ENCODE data around the gene PHACTR2. TPM values are rescaled to one million over a fixed set of nuclear protein-coding genes. Genes with fewer than 3 reads are reported as not detected.

Gene PHACTR2
- total RNA-seq, 1 donor from 2014 or later = 44.7 TPM

GRCh38 chr6:143700684-143701348, 23.1 kb downstream of the PHACTR2 start:
- peaks cover 2% of the 10 kb centered on the region for H3K9me3 Mint-ChIP-seq (ENCODE audit: unreplicated experiment)
- peaks cover 6% of the 10 kb centered on the region for H3K4me1 ChIP-seq (ENCODE audit: insufficient read depth, low read length)
- H3K9me3 ChIP-seq (ENCODE audit: insufficient read depth, low read depth, low read length) = no peaks in the 10 kb centered on the region
- H3K36me3 ChIP-seq (ENCODE audit: insufficient read depth, low read length) = no peaks in the 10 kb centered on the region
- H3K79me2 ChIP-seq (ENCODE audit: insufficient read depth, low read length) = peaks cover 57% of the 10 kb centered on the region
- peak; percentile 58 for DNase-seq (ENCODE audit: low read depth)
- peak overlapping the region; percentile 2 for H3K27ac ChIP-seq (ENCODE audit: low read depth, low read length)
- H3K27me3 Mint-ChIP-seq (ENCODE audit: low read depth, unreplicated experiment) = no peaks in the 10 kb centered on the region
- H4K20me1 ChIP-seq (ENCODE audit: insufficient read depth, low read length) = peaks cover 7% of the 10 kb centered on the region
- no peak overlapping the region for H3K4me3 ChIP-seq (ENCODE audit: insufficient read depth, low read depth, low read length)
- H3K4me3 Mint-ChIP-seq (ENCODE audit: unreplicated experiment) = no peak overlapping the region
- peaks cover 9% of the 10 kb centered on the region for H3K36me3 Mint-ChIP-seq (ENCODE audit: low read depth, unreplicated experiment)
- peak overlapping the region; percentile 29 for H3K4me2 ChIP-seq (ENCODE audit: low read length)
- no peak overlapping the region for H2AFZ ChIP-seq (ENCODE audit: low read depth, low read length)
- FAIRE-seq = peak; percentile 17
- H3K4me1 Mint-ChIP-seq (ENCODE audit: low read depth, unreplicated experiment) = peaks cover 1% of the 10 kb centered on the region
- TF ChIP-seq CTCF (IDR thresholded peaks at IDR 0.05; ENCODE audit: insufficient read depth, low read depth, low read length) = no peak
- TF ChIP-seq EZH2 (IDR thresholded peaks at IDR 0.05; ENCODE audit: insufficient read depth, low read length) = no peak
- H3K27ac Mint-ChIP-seq (ENCODE audit: unreplicated experiment) = no peak overlapping the region
- no peaks in the 10 kb centered on the region for H3K27me3 ChIP-seq (ENCODE audit: insufficient read depth, low read length)
- H3K9ac ChIP-seq (ENCODE audit: low read length) = no peak overlapping the region

- H3K79me2 ChIP-seq (ENCODE audit: insufficient read depth, low read length) = peaks cover 63% of the 10 kb centered on the region
- no peak overlapping the region for H3K9ac ChIP-seq (ENCODE audit: low read length)
- no peak overlapping the region for H3K27ac ChIP-seq (ENCODE audit: low read depth, low read length)
- no peaks in the 10 kb centered on the region for H3K36me3 ChIP-seq (ENCODE audit: insufficient read depth, low read length)
- Mint-ChIP-seq H3K27ac (ENCODE audit: unreplicated experiment) (no peak overlapping the region), H3K36me3 (ENCODE audit: low read depth, unreplicated experiment) (peaks cover 15% of the 10 kb centered on the region), H3K9me3 (ENCODE audit: unreplicated experiment) (peaks cover 2% of the 10 kb centered on the region), H3K4me1 (ENCODE audit: low read depth, unreplicated experiment) (peaks cover 1% of the 10 kb centered on the region), H3K4me3 (ENCODE audit: unreplicated experiment) (no peak overlapping the region), H3K27me3 (ENCODE audit: low read depth, unreplicated experiment) (no peaks in the 10 kb centered on the region)
- no peak overlapping the region for H3K4me3 ChIP-seq (ENCODE audit: insufficient read depth, low read depth, low read length)
- H3K9me3 ChIP-seq (ENCODE audit: insufficient read depth, low read depth, low read length) = no peaks in the 10 kb centered on the region
- DNase-seq (ENCODE audit: low read depth) (no peak), FAIRE-seq (no peak)
- H4K20me1 ChIP-seq (ENCODE audit: insufficient read depth, low read length) = peaks cover 14% of the 10 kb centered on the region
- no peak for TF ChIP-seq CTCF (IDR thresholded peaks at IDR 0.05; ENCODE audit: insufficient read depth, low read depth, low read length)
- no peak for TF ChIP-seq EZH2 (IDR thresholded peaks at IDR 0.05; ENCODE audit: insufficient read depth, low read length)
- no peak overlapping the region for H3K4me2 ChIP-seq (ENCODE audit: low read length)
- H3K27me3 ChIP-seq (ENCODE audit: insufficient read depth, low read length) = no peaks in the 10 kb centered on the region
- no peak overlapping the region for H2AFZ ChIP-seq (ENCODE audit: low read depth, low read length)
- peaks cover 6% of the 10 kb centered on the region for H3K4me1 ChIP-seq (ENCODE audit: insufficient read depth, low read length)
These were observed 23.8 kb downstream of the PHACTR2 start for GRCh38 chr6:143701349-143702234.

All from astrocyte (in vitro differentiated cells and primary cell).